Adrenal gland (tissue), 5 donors: ENCODE results near the gene MAL.

Experiments
- POLR2A ChIP-seq, 2 donors: fragments of 450-650 bp; IDR thresholded peaks; one replicate each; pipeline ENCODE4 v1.6.1; 2017; ENCODE audit warnings: antibody characterized with exemption in 2 of 2, mild to moderate bottlenecking in 2 of 2, moderate library complexity in 1 of 2
- TF ChIP-seq, protein P1 (sequence below), 6 experiments: fragments of 450-650 bp in 4 of 6; fragments of 200-600 bp in 2 of 6; sonication (generic) in 1 of 6; IDR thresholded peaks; 1 replicate in 5 of 6; 2 replicates in 1 of 6; pipeline versions ENCODE4 v1.5.1 to v1.8.0; 2016 to 2021; ENCODE audit warnings: antibody characterized with exemption in 6 of 6, mild to moderate bottlenecking in 2 of 6, moderate library complexity in 1 of 6
- donor health status: DM: no; HTN: no; CAD: no.

DNA sequence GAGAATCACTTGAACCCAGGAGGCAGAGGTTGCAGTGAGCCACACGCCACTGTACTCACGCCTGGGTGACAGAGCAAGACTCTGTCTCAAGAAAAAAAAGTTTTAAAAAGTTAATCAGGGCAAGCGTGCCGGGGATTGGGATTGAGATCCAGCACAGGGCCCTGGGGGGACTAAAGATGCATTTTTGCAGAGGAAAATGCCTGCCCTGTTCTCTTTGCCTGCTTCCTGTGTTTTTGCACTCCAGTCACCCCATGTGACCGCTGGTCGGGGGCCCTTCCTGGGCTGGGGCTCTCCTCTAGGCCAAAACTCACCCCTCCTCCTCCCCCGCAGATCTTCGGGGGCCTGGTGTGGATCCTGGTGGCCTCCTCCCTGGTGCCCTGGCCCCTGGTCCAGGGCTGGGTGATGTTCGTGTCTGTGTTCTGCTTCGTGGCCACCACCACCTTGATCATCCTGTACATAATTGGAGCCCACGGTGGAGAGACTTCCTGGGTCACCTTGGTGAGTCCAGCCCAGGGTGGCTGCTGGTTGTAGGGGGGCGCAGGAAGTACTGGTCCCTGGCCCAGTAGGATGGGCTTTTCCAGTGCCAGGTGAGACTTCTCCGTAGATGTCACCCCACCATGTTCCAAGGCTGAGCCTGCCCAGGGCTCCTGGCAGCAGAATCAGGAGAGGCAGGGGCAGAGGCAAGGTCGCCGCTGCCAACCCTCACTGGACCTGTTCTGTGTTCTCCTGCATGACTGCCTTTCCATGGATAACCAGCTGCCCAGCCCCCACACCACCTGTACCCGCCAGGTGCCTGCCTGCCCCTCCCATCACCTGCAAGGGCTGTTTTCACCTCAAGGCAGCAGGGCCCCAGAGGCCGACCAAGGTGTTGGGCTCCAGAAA, 22.4 kb downstream of the MAL start:
- TF ChIP-seq POLR2A (IDR thresholded peaks at IDR 0.05) = no peak
- TF ChIP-seq, protein P1, sequence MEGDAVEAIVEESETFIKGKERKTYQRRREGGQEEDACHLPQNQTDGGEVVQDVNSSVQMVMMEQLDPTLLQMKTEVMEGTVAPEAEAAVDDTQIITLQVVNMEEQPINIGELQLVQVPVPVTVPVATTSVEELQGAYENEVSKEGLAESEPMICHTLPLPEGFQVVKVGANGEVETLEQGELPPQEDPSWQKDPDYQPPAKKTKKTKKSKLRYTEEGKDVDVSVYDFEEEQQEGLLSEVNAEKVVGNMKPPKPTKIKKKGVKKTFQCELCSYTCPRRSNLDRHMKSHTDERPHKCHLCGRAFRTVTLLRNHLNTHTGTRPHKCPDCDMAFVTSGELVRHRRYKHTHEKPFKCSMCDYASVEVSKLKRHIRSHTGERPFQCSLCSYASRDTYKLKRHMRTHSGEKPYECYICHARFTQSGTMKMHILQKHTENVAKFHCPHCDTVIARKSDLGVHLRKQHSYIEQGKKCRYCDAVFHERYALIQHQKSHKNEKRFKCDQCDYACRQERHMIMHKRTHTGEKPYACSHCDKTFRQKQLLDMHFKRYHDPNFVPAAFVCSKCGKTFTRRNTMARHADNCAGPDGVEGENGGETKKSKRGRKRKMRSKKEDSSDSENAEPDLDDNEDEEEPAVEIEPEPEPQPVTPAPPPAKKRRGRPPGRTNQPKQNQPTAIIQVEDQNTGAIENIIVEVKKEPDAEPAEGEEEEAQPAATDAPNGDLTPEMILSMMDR (IDR thresholded peaks at IDR 0.05) = no peak
